SK-N-SH (cell line): Measurements from ENCODE around the gene RPRD2.

Source experiments
- CTCF ChIP-seq: fragments of 200-600 bp; sonication (generic); IDR thresholded peaks from 2 replicates; pipeline ENCODE4 v1.6.1; 2017; ENCODE audit warnings: antibody characterized with exemption, mild to moderate bottlenecking, moderate library complexity
- EP300 ChIP-seq, 2 experiments: IDR thresholded peaks; 2 replicates each; pipeline versions ENCODE4 v1.4.0 to v1.6.1; 2012; ENCODE audit warnings: borderline replicate concordance in 1 of 2, low read depth in 1 of 2, low read length in 1 of 2
- EZH2phosphoT487 ChIP-seq: fragments of 200-600 bp; sonication (generic); IDR thresholded peaks from 2 replicates; pipeline ENCODE4 v1.6.1; 2017; ENCODE audit warnings: low read depth, mixed run types, mild to moderate bottlenecking, antibody characterized with exemption, moderate library complexity, borderline replicate concordance
- FOXM1 ChIP-seq: IDR thresholded peaks from 2 replicates; pipeline ENCODE4 v1.4.0; 2012; ENCODE audit warnings: low read depth, mild to moderate bottlenecking
- GABPA ChIP-seq: IDR thresholded peaks from 2 replicates; pipeline ENCODE4 v1.4.0; 2012; ENCODE audit warnings: low read depth, mild to moderate bottlenecking
- MAX ChIP-seq: IDR thresholded peaks from 2 replicates; pipeline ENCODE4 v1.4.0; 2012; ENCODE audit warnings: low read depth
- MEF2A ChIP-seq: IDR thresholded peaks from 2 replicates; pipeline ENCODE4 v1.4.0; 2012; ENCODE audit warnings: low read depth, borderline replicate concordance
- MXI1 ChIP-seq: IDR thresholded peaks from 2 replicates; pipeline ENCODE4 v1.6.1; 2012; ENCODE audit warnings: mild to moderate bottlenecking, low read depth, low read length, improper control_type of control experiment
- NFIC ChIP-seq: IDR thresholded peaks from 2 replicates; pipeline ENCODE4 v1.4.0; 2012; ENCODE audit warnings: borderline replicate concordance
- SIN3A ChIP-seq: IDR thresholded peaks from 2 replicates; pipeline ENCODE4 v1.6.1; 2012; ENCODE audit warnings: low read depth, mild to moderate bottlenecking, low read length, moderate library complexity, borderline replicate concordance
- SMC3 ChIP-seq: IDR thresholded peaks from 2 replicates; pipeline ENCODE4 v1.6.1; 2012; ENCODE audit warnings: low read depth, low read length, improper control_type of control experiment
- USF2 ChIP-seq: fragments of 150-350 bp; IDR thresholded peaks from 2 replicates; pipeline ENCODE4 v1.6.1; 2017; ENCODE audit warnings: antibody characterized with exemption, low read length, low read depth, borderline replicate concordance
- YY1 ChIP-seq: IDR thresholded peaks from 2 replicates; pipeline ENCODE4 v1.4.0; 2012; ENCODE audit warnings: low read depth, mild to moderate bottlenecking

GRCh38 chr1:150472601-150473200 lies 108.8 kb downstream of the RPRD2 start:
- TF ChIP-seq CTCF (no peak), EZH2phosphoT487 (no peak), SIN3A (no peak), GABPA (no peak), FOXM1 (no peak), SMC3 (no peak), MAX (no peak), MEF2A (no peak), USF2 (no peak), YY1 (no peak), EP300 (IDR thresholded peaks at IDR 0.05; ENCODE audit: borderline replicate concordance in 1 of 2, low read depth in 1 of 2, low read length in 1 of 2) (no peak), NFIC (no peak), MXI1 (no peak)
